Measurements from ENCODE around the gene DNAJA4.

- TF ChIP-seq, protein P1, sequence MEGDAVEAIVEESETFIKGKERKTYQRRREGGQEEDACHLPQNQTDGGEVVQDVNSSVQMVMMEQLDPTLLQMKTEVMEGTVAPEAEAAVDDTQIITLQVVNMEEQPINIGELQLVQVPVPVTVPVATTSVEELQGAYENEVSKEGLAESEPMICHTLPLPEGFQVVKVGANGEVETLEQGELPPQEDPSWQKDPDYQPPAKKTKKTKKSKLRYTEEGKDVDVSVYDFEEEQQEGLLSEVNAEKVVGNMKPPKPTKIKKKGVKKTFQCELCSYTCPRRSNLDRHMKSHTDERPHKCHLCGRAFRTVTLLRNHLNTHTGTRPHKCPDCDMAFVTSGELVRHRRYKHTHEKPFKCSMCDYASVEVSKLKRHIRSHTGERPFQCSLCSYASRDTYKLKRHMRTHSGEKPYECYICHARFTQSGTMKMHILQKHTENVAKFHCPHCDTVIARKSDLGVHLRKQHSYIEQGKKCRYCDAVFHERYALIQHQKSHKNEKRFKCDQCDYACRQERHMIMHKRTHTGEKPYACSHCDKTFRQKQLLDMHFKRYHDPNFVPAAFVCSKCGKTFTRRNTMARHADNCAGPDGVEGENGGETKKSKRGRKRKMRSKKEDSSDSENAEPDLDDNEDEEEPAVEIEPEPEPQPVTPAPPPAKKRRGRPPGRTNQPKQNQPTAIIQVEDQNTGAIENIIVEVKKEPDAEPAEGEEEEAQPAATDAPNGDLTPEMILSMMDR (IDR thresholded peaks at IDR 0.05): no peak
- TF ChIP-seq POLR2A (IDR thresholded peaks at IDR 0.05): no peak
Observed at GRCh38 chr15:78322243-78322642, 57.9 kb downstream of the DNAJA4 start.
